Inflammatory macrophage (primary cell): ENCODE results near the gene ZFPL1.

Experiments used
- DNase-seq, 2 donors: peaks; one replicate each; pipeline ENCODE4 v3.0.0-alpha.2; 2020 to 2022

Gene ZFPL1

DNA sequence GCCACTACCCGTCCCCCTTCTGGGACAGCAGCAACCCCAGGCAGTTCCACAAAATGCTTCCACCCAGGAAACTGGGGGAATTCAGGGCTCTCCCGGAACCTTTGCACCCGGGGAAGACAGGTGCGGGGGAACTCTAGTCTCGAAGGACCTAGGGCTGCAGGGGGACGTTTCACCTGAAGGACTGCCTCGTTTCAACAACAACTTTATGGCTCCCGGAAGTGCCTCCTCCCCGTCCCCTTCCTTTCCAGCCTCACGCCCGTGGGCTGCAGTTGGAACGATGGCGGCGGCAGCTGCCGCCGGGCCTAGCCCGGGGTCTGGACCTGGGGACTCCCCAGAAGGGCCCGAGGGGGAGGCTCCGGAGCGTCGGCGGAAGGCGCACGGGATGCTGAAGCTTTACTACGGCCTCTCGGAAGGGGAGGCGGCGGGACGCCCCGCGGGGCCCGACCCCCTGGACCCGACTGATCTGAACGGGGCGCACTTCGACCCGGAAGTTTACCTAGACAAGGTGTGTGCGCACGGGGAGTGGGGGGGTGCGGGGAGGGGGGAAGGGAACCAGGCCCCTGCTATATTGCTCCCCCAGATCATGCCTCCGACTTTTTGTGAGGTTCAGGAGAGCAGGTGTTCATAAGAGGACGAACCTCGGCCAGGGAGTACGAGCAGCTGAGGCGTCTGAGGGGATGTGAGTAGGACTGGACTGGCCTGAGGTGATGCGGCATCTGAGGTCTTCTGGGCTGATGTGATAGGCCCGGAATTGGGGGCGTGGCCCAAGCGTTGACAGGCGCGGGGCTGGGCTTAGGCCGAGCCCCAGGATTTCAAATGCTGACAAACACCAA is 12.2 kb downstream of the ZFPL1 start, which contains the start of gene VPS51:
Gene VPS51, plus strand, starts transcription at position 241 of the 833 bp plus-strand sequence. Its CDS starts 37 bp downstream, at position 278.
- peak; percentile 88 to 90 for DNase-seq

GRCh38 chr11:65096926-65097325 is 12.9 kb downstream of the ZFPL1 start:
- no peak for DNase-seq

DNA sequence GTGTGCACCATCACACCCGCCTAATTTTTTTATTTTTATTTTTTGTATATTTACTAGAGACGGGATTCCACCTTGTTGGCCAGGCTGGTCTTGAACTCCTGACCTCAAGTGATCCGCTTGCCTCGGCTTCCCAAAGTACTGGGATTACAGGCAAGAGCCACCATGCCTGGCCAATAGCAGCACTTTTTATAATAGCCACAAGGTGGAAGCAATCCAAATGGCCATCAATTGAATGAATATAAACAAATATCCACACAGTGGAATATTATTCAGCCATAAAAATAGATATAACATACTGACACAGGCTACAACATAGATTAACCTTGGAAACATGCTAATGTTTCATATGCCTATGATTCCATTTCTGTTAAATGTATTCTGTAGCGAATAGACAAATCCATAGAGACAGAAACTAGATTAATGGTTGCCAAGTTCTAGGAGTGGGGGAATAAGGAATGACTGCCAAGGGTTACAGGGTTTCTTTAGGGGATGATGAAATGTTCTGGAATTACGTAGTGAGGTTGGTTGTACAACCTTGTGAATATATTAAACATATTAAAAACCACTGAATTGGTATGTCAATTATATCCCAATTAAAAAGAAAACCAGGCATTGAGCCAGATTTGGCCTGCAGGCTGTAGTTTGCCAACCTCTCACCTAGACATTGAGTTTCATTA is 16.8 kb downstream of the ZFPL1 start:
- no peak for DNase-seq

GRCh38 chr11:65102142-65103095 is 18.4 kb downstream of the ZFPL1 start:
- no peak for DNase-seq

GRCh38 chr11:65103476-65103875 is 19.5 kb downstream of the ZFPL1 start:
- DNase-seq: no peak

DNA sequence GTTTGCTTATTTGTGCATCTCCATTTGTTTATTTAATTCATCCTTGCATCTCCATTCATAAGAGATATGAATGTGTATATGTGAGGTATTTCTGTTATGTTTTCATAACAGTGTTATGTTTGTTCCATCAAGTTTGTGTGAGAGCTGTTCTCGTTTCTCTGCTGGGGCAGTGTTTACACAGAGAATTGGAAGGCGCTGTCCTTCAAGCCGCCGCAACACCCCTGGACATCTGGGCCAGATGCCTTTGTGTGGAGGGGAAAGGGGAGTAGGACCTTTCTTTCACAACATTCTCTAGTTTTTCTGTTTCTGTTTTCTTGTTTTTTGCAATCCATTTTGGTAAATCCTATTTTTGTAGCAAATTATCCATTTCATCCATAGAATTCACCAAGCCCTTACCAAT is 20.6 kb downstream of the ZFPL1 start:
- no peak for DNase-seq

GRCh38 chr11:65107078-65107477 is 23.1 kb downstream of the ZFPL1 start:
- DNase-seq: no peak

DNA sequence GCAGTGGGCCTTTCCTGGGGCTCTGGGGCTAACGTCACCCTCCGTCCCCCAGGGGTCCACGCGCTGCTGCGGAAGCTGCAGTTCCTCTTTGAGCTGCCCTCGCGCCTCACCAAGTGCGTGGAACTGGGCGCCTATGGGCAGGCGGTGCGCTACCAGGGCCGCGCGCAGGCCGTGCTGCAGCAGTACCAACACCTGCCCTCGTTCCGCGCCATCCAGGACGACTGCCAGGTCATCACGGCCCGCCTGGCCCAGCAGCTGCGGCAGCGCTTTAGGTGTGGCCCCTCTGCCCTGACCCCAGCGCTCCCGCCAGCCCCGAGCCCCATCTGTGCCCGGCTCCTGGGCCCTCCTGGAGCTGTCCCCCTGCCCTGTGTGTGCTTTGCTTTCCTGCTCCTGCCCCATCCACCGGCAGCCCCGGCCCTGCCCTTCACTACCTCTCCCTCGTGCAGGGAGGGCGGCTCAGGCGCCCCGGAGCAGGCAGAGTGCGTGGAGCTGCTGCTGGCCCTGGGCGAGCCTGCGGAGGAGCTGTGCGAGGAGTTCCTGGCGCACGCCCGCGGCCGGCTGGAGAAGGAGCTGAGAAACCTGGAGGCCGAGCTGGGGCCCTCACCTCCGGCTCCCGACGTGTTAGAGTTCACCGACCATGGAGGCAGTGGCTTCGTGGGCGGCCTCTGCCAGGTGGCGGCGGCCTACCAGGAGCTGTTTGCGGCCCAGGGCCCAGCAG is 23.9 kb downstream of the ZFPL1 start:
- no peak for DNase-seq

DNA sequence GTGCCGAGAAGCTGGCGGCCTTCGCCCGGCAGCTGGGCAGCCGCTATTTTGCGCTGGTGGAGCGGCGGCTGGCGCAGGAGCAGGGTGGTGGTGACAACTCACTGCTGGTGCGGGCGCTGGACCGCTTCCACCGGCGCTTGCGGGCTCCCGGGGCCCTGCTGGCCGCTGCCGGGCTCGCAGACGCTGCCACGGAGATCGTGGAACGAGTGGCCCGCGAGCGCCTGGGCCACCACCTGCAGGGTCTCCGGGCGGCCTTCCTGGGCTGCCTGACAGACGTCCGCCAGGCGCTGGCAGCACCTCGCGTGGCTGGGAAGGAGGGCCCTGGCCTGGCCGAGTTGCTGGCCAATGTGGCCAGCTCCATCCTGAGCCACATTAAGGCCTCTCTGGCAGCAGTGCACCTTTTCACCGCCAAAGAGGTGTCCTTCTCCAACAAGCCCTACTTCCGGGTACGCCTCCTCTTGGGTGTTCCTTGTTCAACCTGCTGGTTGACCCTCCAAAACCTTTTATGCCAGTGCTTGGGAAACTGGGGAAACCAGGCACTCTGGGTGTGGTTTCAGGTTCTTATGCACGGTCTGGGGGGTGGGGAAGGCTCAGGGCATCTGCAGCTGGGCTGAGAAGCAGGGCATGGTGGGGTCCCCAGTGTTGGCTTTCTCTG is 24.6 kb downstream of the ZFPL1 start:
- DNase-seq: no peak

DNA sequence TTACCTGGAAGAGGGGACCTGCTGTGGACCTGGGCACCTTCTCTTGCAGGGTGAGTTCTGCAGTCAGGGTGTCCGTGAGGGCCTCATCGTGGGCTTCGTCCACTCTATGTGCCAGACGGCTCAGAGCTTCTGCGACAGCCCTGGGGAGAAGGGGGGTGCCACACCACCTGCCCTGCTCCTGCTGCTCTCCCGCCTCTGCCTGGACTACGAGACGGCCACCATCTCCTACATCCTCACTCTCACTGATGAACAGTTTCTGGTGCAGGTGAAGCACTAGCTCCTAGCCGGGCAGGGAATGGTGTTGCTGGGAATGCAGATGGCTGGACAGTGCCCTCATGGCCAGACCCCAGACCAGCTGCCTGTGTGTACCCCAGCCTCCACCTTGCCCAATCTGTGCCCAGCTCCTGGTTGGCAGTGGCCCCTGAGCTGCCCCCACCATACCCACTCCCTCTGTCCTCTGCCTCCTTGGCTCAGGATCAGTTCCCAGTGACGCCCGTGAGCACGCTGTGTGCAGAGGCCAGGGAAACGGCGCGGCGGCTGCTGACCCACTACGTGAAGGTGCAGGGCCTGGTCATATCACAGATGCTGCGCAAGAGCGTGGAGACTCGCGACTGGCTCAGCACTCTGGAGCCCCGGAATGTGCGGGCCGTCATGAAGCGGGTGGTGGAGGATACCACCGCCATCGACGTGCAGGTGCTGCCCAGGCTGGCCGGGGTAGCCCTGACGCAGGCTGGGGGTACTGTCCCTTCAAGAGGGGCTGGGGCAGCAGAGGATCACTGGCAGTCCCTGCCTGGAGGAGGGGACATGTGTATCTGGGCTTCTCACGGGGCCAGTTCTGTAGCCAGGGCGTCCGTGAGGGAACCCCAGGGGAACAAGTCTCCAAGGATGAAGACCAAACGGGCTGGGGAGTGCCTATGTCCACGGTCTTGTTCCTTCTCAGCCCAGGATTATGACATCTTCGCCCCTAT is 25.5 kb downstream of the ZFPL1 start:
- DNase-seq: no peak

GRCh38 chr11:65110354-65110861 is 26.4 kb downstream of the ZFPL1 start:
- peak; percentile 82 to 89 for DNase-seq

- DNase-seq: no peak
Measured at GRCh38 chr11:65111159-65111743, 27.2 kb downstream of the ZFPL1 start.

- peak; percentile 91 to 95 for DNase-seq
Measured at GRCh38 chr11:65111744-65112545, 27.9 kb downstream of the ZFPL1 start, which contains the start of gene TM7SF2. TM7SF2 (plus strand) TSS chr11:65111872; CDS start chr11:65112016, 144 bp downstream.

GRCh38 chr11:65112546-65113360 is 28.7 kb downstream of the ZFPL1 start:
- DNase-seq: peak; percentile 53 to 67

DNA sequence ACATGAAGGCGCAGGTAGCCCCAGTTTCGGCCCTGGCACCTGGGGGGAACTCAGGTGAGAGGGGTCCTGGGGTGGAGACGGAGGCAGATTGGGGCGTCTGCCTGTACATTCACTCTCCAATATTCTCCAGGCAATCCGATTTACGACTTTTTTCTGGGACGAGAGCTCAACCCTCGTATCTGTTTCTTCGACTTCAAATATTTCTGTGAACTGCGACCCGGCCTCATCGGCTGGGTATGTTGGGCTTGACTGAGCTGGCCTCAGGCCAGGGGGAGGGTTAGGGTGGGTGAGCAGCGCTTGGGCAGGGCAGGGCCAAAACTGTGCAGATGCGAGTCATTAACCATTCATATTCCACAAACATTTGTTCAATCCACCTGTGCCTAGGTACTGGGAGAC is 29.3 kb downstream of the ZFPL1 start:
- DNase-seq: no peak

GRCh38 chr11:65113839-65114238 is 29.8 kb downstream of the ZFPL1 start:
- DNase-seq: no peak

DNA sequence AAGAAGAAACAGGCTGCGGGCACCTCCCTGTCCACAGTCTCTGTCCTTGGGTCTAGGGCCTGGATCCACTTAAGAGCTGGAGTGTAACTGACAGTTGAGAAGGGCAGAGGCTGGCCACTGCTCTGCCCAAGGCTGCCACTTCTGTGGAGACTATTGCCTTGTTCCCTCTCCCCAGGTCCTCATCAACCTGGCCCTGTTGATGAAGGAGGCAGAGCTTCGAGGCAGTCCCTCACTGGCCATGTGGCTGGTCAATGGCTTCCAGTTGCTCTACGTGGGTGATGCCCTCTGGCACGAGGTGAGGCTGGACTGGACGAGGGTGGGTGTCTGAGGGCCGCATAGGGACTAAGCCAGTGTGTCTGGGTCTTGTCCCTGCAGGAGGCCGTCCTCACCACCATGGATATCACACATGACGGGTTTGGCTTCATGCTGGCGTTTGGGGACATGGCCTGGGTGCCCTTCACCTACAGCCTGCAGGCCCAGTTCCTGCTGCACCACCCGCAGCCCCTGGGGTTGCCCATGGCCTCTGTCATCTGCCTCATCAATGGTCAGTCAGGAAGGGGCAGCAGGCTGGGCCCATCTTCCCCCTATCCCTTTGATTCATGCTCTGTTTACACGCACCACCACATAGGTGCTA is 30.6 kb downstream of the ZFPL1 start:
- no peak for DNase-seq
